Endothelial cell of umbilical vein (primary cell): ENCODE data around the gene B3GAT1. TPM values are rescaled to one million over a fixed set of nuclear protein-coding genes. Genes with fewer than 3 reads are reported as not detected.

Experiments used
- BruUV-seq: library from RNA; stranded (reverse); fragments of 400-500 nt; replicated peaks from 2 replicates; lab custom pipeline; 2021; lab: Mats Ljungman, UMichigan
- CTCF ChIA-PET: fragments of 300-600, 350-600 bp; sonication (Branson Sonifier 250); formaldehyde crosslinking; loops from one replicate; lab custom pipeline; 2021; ENCODE audit warnings: antibody characterized with exemption, inconsistent platforms; lab: Charles Lee
- POLR2A ChIA-PET: fragments of 300-600, 350-600 bp; sonication (Branson Sonifier 250); formaldehyde crosslinking; loops from one replicate; lab custom pipeline; 2021; ENCODE audit warnings: antibody characterized with exemption, inconsistent platforms; lab: Charles Lee
- DNase-seq: peaks from one replicate; pipeline ENCODE4 v3.0.0-alpha.2; 2011; ENCODE audit warnings: low read depth, low spot score
- FAIRE-seq: peaks from 2 replicates; lab custom pipeline; 2011; peaks lifted over from hg19 to GRCh38; lab: Jason Lieb, UNC
- H2AFZ ChIP-seq: 2 replicates; pipeline ENCODE4 v1.6.0; 2012; ENCODE audit warnings: low read depth, low read length, control low read depth, inconsistent platforms
- H3K27ac ChIP-seq: 2 replicates; pipeline ENCODE4 v1.5.1; 2011; ENCODE audit warnings: low read depth, mild to moderate bottlenecking, control low read depth, low read length, moderate library complexity; ENCODE audit not compliant: insufficient read depth
- H3K27me3 ChIP-seq, 2 experiments: 2 replicates each; pipeline versions ENCODE4 v1.6.0 to v1.6.1; 2011; ENCODE audit warnings: low read length in 2 of 2, mixed read lengths in 1 of 2; ENCODE audit not compliant: control insufficient read depth in 2 of 2, insufficient read depth in 2 of 2
- H3K36me3 ChIP-seq, 2 experiments: 2 replicates in 1 of 2; 3 replicates in 1 of 2; pipeline ENCODE4 v1.5.1; 2011; ENCODE audit warnings: low read length in 2 of 2, mild to moderate bottlenecking in 1 of 2, moderate library complexity in 1 of 2; ENCODE audit not compliant: control insufficient read depth in 2 of 2, insufficient read depth in 2 of 2; ENCODE audit errors: extremely low read depth in 1 of 2
- H3K4me1 ChIP-seq: 3 replicates; pipeline ENCODE4 v1.5.1; 2011; ENCODE audit warnings: mild to moderate bottlenecking, low read length; ENCODE audit not compliant: control insufficient read depth, insufficient read depth; ENCODE audit errors: extremely low read depth
- H3K4me2 ChIP-seq: 2 replicates; pipeline ENCODE4 v1.6.1; 2011; ENCODE audit warnings: low read length, control low read depth, mixed read lengths; ENCODE audit not compliant: insufficient read depth
- H3K4me3 ChIP-seq, 3 experiments: fragments of 200-600 bp in 1 of 3; sonication (generic), shearing (Covaris generic) in 1 of 3; replicated peaks in 1 of 3; 2 replicates each; pipeline ENCODE4 v1.5.1; 2011 to 2016; ENCODE audit warnings: control low read depth in 3 of 3, low read length in 3 of 3, mild to moderate bottlenecking in 2 of 3, inconsistent platforms in 1 of 3, low read depth in 1 of 3, moderate library complexity in 1 of 3; ENCODE audit not compliant: insufficient read depth in 1 of 3
- H3K79me2 ChIP-seq: 2 replicates; pipeline ENCODE4 v1.6.0; 2012; ENCODE audit warnings: low read length, inconsistent platforms; ENCODE audit not compliant: control insufficient read depth, insufficient read depth
- H3K9ac ChIP-seq: replicated peaks from 2 replicates; pipeline ENCODE3; 2011; ENCODE audit warnings: low read length, control low read depth; ENCODE audit not compliant: insufficient read depth; ENCODE audit errors: extremely low read depth
- H3K9me1 ChIP-seq: replicated peaks from 3 replicates; pipeline ENCODE4 v1.6.0; 2011; ENCODE audit warnings: mild to moderate bottlenecking, low read length; ENCODE audit not compliant: control insufficient read depth, insufficient read depth; ENCODE audit errors: extremely low read depth
- H3K9me3 ChIP-seq: replicated peaks from 2 replicates; pipeline ENCODE4 v1.5.1; 2012; ENCODE audit warnings: low read length, inconsistent platforms; ENCODE audit not compliant: control insufficient read depth, insufficient read depth
- H4K20me1 ChIP-seq: replicated peaks from 2 replicates; pipeline ENCODE3; 2011; ENCODE audit warnings: mild to moderate bottlenecking, low read length; ENCODE audit not compliant: control insufficient read depth, insufficient read depth; ENCODE audit errors: extremely low read depth
- EZH2 ChIP-seq: IDR thresholded peaks from 2 replicates; pipeline ENCODE4 v1.6.1; 2012; ENCODE audit warnings: borderline replicate concordance, low read depth, mild to moderate bottlenecking, moderate library complexity, low read length, inconsistent platforms; ENCODE audit not compliant: severe bottlenecking
- FOS ChIP-seq: IDR thresholded peaks from 2 replicates; pipeline ENCODE4 v1.6.1; 2011; ENCODE audit warnings: mild to moderate bottlenecking, low read length, moderate library complexity, borderline replicate concordance; ENCODE audit not compliant: insufficient read depth
- GATA2 ChIP-seq: IDR thresholded peaks from 2 replicates; pipeline ENCODE4 v1.7.0; 2011; ENCODE audit warnings: low read depth, mild to moderate bottlenecking, moderate library complexity, mixed read lengths, low read length; ENCODE audit not compliant: insufficient read length, insufficient read depth
- JUN ChIP-seq: IDR thresholded peaks from 2 replicates; pipeline ENCODE4 v1.6.1; 2011; ENCODE audit warnings: borderline replicate concordance, low read depth; ENCODE audit not compliant: insufficient read length, insufficient read depth
- MYC ChIP-seq: IDR thresholded peaks from one replicate; pipeline ENCODE4 v1.6.1; 2011; ENCODE audit warnings: mild to moderate bottlenecking, low read depth, low read length
- POLR2A ChIP-seq: IDR thresholded peaks from 2 replicates; pipeline ENCODE4 v1.6.1; 2012; ENCODE audit warnings: low read depth, mild to moderate bottlenecking, control low read depth, low read length
- POLR2AphosphoS5 ChIP-seq: IDR thresholded peaks from 2 replicates; pipeline ENCODE4 v1.6.1; 2012; ENCODE audit warnings: low read depth, mild to moderate bottlenecking, control low read depth, low read length, moderate library complexity; ENCODE audit not compliant: insufficient read depth
- dilution Hi-C: fragments of 300-500 bp; cut with MboI; formaldehyde crosslinking; loops from one replicate; pipeline ENCODE4 v1.15.0; 2019; ENCODE audit warnings: low sequenced_read_pairs; ENCODE audit not compliant: extremely low pct_ligation_motif_present
- intact Hi-C: fragments of 100-400 bp; cut with micrococcal nuclease; formaldehyde crosslinking; loops from one replicate; pipeline ENCODE4 v1.10.0; 2022
- polyA plus RNA-seq, 4 experiments: library from polyadenylated mRNA; depleted of rRNA in 3 of 4; stranded (reverse) in 3 of 4; unstranded in 1 of 4; fragments of >200 nt; gene quantifications; 2 replicates each; pipeline versions ENCODE4 v1.2.1 to v1.2.3, GENCODE V29; 2011 to 2012; ENCODE audit warnings: missing spikeins in 1 of 4
- total RNA-seq: library from RNA; stranded (reverse); gene quantifications from 2 replicates; pipeline ENCODE4 v1.2.3, GENCODE V29; 2021
- TF ChIP-seq, protein P1 (sequence below), 2 donors: IDR thresholded peaks; 1 replicate in 1 of 2; 2 replicates in 1 of 2; pipeline ENCODE4 v1.5.1; 2011; ENCODE audit warnings: low read length in 2 of 2, mild to moderate bottlenecking in 2 of 2, moderate library complexity in 2 of 2, control low read depth in 1 of 2, inconsistent platforms in 1 of 2, low read depth in 1 of 2; ENCODE audit not compliant: insufficient read depth in 1 of 2; ENCODE audit errors: extremely low read depth in 1 of 2
- TF ChIP-seq, protein P2 (sequence below): IDR thresholded peaks from 2 replicates; pipeline ENCODE4 v1.6.1; 2011; ENCODE audit not compliant: insufficient read depth, insufficient read length

The B3GAT1 gene
- total and polyA plus RNA-seq, 2 donors (not counting 3 experiments of a cell fraction or from before 2014, with no cell fraction given) = 0.01 TPM; not detected in 1

DNA sequence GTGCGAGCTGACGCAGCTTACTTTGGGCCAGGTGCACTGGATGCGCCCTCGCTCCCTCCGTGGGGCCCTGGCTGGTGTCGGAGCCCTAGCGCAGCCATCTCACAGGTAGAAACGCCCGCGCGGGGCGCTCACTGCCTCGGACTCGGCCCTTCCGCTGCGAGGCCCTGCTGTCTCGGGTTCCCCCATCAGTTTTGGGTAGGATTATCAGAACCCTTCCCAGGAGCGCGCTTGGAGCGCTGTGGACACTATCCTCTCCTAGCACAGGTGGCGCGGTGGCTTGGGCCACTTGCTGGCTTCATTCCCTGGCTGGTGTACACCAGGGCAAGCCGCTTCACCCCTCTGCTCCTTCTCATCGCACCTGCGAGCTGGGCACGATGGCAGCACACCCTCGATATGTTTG is 35.7 kb upstream of the B3GAT1 start:
- ChIA-PET CTCF (no interaction called here), POLR2A (no interaction called here)
- peaks cover 2% of the 10 kb centered on the region for H3K9me3 ChIP-seq
- H3K4me3 ChIP-seq = no peak overlapping the region
- H3K4me2 ChIP-seq = no peak overlapping the region
- TF ChIP-seq EZH2 = no peak
- TF ChIP-seq FOS = no peak
- TF ChIP-seq JUN = no peak
- TF ChIP-seq POLR2A = no peak
- no peak for TF ChIP-seq GATA2
- TF ChIP-seq, protein P1, sequence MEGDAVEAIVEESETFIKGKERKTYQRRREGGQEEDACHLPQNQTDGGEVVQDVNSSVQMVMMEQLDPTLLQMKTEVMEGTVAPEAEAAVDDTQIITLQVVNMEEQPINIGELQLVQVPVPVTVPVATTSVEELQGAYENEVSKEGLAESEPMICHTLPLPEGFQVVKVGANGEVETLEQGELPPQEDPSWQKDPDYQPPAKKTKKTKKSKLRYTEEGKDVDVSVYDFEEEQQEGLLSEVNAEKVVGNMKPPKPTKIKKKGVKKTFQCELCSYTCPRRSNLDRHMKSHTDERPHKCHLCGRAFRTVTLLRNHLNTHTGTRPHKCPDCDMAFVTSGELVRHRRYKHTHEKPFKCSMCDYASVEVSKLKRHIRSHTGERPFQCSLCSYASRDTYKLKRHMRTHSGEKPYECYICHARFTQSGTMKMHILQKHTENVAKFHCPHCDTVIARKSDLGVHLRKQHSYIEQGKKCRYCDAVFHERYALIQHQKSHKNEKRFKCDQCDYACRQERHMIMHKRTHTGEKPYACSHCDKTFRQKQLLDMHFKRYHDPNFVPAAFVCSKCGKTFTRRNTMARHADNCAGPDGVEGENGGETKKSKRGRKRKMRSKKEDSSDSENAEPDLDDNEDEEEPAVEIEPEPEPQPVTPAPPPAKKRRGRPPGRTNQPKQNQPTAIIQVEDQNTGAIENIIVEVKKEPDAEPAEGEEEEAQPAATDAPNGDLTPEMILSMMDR (IDR thresholded peaks at IDR 0.05; ENCODE audit: extremely low read depth in 1 of 2, insufficient read depth in 1 of 2, low read depth in 1 of 2, low read length in 2 of 2) = no peak
- TF ChIP-seq, protein P2, sequence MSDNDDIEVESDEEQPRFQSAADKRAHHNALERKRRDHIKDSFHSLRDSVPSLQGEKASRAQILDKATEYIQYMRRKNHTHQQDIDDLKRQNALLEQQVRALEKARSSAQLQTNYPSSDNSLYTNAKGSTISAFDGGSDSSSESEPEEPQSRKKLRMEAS = no peak
- TF ChIP-seq MYC = no peak
- no peak for TF ChIP-seq POLR2AphosphoS5
- no peak overlapping the region for H3K9ac ChIP-seq
- no TSS peak for BruUV-seq
- H3K4me1 ChIP-seq = no peaks in the 10 kb centered on the region
- H3K27me3 ChIP-seq = no peaks in the 10 kb centered on the region
- no peaks in the 10 kb centered on the region for H4K20me1 ChIP-seq
- H2AFZ ChIP-seq = no peak overlapping the region
- no peaks in the 10 kb centered on the region for H3K9me1 ChIP-seq
- no peak overlapping the region for H3K27ac ChIP-seq
- no peak for FAIRE-seq
- no peaks in the 10 kb centered on the region for H3K79me2 ChIP-seq
- dilution Hi-C loops (no loop called here), intact Hi-C loops (no loop called here)
- no peaks in the 10 kb centered on the region for H3K36me3 ChIP-seq
- DNase-seq = no peak
